Esophagus squamous epithelium (tissue), 4 donors: ENCODE measurements around the gene ASCL4.

Experiments used
- CTCF ChIP-seq, 6 experiments: fragments of 450-650 bp in 4 of 6; fragments of 200-600 bp in 2 of 6; sonication (generic) in 2 of 6; IDR thresholded peaks; one replicate each; pipeline ENCODE4 v1.5.1; 2016 to 2019; ENCODE audit warnings: antibody characterized with exemption in 6 of 6, mild to moderate bottlenecking in 4 of 6, moderate library complexity in 4 of 6
- POLR2A ChIP-seq, 4 donors: fragments of 450-650 bp; IDR thresholded peaks; one replicate each; pipeline ENCODE4 v1.6.1; 2017; ENCODE audit warnings: antibody characterized with exemption in 4 of 4, mild to moderate bottlenecking in 4 of 4, moderate library complexity in 3 of 4

- TF ChIP-seq CTCF (IDR thresholded peaks at IDR 0.05): no peak
- no peak for TF ChIP-seq POLR2A (IDR thresholded peaks at IDR 0.05)
Observed at GRCh38 chr12:107775093-107775721, 703 bp downstream of the ASCL4 start.
